Measurements from ENCODE around the gene NHLRC4. TPM values are rescaled to one million over a fixed set of nuclear protein-coding genes. Genes with fewer than 3 reads are reported as not detected.

NHLRC4 gene
- total and polyA plus RNA-seq, 2 of the 13 experiments (the other 11 are each of a cell fraction or from before 2014, with no cell fraction given), result 0.40 to 0.59 TPM

DNA sequence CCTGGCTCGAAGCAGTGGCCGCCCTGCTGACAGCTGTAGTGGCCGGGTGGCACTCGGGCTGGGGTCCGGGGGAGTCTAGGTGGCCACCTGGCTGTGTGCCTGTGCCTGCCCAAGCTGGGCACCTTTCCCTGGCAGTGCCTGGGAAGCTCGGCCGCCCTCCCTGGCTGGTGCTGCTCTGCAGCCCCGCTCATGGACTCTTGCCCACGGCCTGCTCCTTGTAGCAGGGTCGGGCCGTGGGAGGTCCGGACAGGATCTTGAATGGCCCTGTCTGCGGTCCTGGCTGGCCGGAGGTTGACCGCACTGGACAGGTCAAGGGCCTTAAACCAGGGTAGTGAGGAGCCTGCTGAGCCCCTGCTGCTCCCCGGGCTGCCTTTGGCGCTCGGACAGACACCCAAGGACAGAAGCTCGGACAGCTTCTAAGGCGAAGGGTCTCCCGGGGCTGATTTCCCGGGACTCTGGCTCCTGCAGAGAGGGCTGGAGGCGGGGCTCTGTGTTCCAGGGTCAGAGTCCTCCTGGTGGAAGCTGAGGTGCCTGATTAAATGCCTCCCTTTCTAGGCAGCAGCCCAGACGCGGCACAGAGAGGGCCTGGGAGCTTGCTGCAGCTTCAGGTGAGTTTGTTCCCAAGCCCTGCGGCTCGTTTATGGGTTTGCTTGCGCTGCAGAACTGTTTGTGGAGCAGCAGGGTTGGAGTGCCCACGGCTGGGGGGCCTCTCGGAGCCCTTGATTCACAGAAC is 33.2 kb upstream of the NHLRC4 start (continued):
- TF ChIP-seq ZFY (CRISPR knock-in tag; IDR thresholded peaks at IDR 0.05), result peak; percentile 52; the same call in 1 of the 2 replicates
- no peak; the same call in 1 of the 2 replicates for TF ChIP-seq ZNF788 (CRISPR knock-in tag; IDR thresholded peaks at IDR 0.05; ENCODE audit: borderline replicate concordance)
- TF ChIP-seq PRDM4 (CRISPR knock-in tag; IDR thresholded peaks at IDR 0.05; ENCODE audit: borderline replicate concordance), result no peak
- TF ChIP-seq AKNA (CRISPR knock-in tag; IDR thresholded peaks at IDR 0.05; ENCODE audit: borderline replicate concordance), result no peak
- no peak for TF ChIP-seq MAFF (IDR thresholded peaks at IDR 0.05; ENCODE audit: low read depth, low read length)
- peak; percentile 71 for TF ChIP-seq ZNF883 (CRISPR knock-in tag; IDR thresholded peaks at IDR 0.05; ENCODE audit: not compliant biosample characterization)
- TF ChIP-seq ZNF121 (CRISPR knock-in tag; IDR thresholded peaks at IDR 0.05), result no peak
- TF ChIP-seq ZNF460 (CRISPR knock-in tag; IDR thresholded peaks at IDR 0.05; ENCODE audit: borderline replicate concordance), result no peak
- TF ChIP-seq JARID2 (CRISPR knock-in tag; IDR thresholded peaks at IDR 0.05; ENCODE audit: insufficient replicate concordance), result no peak
- TF ChIP-seq ZNF543 (CRISPR knock-in tag; IDR thresholded peaks at IDR 0.05), result peak; percentile 23; the same call in 1 of the 2 replicates
- TF ChIP-seq, protein P1, sequence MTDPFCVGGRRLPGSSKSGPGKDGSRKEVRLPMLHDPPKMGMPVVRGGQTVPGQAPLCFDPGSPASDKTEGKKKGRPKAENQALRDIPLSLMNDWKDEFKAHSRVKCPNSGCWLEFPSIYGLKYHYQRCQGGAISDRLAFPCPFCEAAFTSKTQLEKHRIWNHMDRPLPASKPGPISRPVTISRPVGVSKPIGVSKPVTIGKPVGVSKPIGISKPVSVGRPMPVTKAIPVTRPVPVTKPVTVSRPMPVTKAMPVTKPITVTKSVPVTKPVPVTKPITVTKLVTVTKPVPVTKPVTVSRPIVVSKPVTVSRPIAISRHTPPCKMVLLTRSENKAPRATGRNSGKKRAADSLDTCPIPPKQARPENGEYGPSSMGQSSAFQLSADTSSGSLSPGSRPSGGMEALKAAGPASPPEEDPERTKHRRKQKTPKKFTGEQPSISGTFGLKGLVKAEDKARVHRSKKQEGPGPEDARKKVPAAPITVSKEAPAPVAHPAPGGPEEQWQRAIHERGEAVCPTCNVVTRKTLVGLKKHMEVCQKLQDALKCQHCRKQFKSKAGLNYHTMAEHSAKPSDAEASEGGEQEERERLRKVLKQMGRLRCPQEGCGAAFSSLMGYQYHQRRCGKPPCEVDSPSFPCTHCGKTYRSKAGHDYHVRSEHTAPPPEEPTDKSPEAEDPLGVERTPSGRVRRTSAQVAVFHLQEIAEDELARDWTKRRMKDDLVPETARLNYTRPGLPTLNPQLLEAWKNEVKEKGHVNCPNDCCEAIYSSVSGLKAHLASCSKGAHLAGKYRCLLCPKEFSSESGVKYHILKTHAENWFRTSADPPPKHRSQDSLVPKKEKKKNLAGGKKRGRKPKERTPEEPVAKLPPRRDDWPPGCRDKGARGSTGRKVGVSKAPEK (CRISPR knock-in tag; IDR thresholded peaks at IDR 0.05; ENCODE audit: borderline replicate concordance), result no peak
- TF ChIP-seq, protein P2, sequence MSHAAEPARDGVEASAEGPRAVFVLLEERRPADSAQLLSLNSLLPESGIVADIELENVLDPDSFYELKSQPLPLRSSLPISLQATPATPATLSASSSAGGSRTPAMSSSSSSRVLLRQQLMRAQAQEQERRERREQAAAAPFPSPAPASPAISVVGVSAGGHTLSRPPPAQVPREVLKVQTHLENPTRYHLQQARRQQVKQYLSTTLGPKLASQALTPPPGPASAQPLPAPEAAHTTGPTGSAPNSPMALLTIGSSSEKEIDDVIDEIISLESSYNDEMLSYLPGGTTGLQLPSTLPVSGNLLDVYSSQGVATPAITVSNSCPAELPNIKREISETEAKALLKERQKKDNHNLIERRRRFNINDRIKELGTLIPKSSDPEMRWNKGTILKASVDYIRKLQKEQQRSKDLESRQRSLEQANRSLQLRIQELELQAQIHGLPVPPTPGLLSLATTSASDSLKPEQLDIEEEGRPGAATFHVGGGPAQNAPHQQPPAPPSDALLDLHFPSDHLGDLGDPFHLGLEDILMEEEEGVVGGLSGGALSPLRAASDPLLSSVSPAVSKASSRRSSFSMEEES (CRISPR knock-in tag; IDR thresholded peaks at IDR 0.05), result no peak
- no peak for TF ChIP-seq ZXDC (CRISPR knock-in tag; IDR thresholded peaks at IDR 0.05)
